T-helper 17 cell (primary cell): Measurements from ENCODE around the gene TNFRSF13B. TPM values are rescaled to one million over a fixed set of nuclear protein-coding genes. Genes with fewer than 3 reads are reported as not detected.

Experiments used
- ATAC-seq: fragments of 150-1000 bp; cut with Tn5 transposase; 2 replicates; pipeline ENCODE4 v1.10.0; 2021; ENCODE audit warnings: mild to moderate bottlenecking, moderate library complexity
- DNase-seq, 3 donors: peaks; one replicate each; pipeline versions ENCODE4 v3.0.0 to v3.0.0-alpha.2; 2020 to 2021
- H3K9me3 ChIP-seq: one replicate; pipeline ENCODE4 v1.7.0; 2013; ENCODE audit warnings: low read length, mild to moderate bottlenecking; ENCODE audit not compliant: control insufficient read depth, poor library complexity, severe bottlenecking
- H3K27ac Mint-ChIP-seq: one replicate; pipeline ENCODE4 v1.8.0; 2022; ENCODE audit warnings: mild to moderate bottlenecking, moderate library complexity, mixed read lengths
- H3K27me3 Mint-ChIP-seq: one replicate; pipeline ENCODE4 v1.8.0; 2022; ENCODE audit warnings: mixed read lengths
- H3K36me3 Mint-ChIP-seq: one replicate; pipeline ENCODE4 v1.8.0; 2022; ENCODE audit warnings: low read depth, mixed read lengths
- H3K4me1 Mint-ChIP-seq: one replicate; pipeline ENCODE4 v1.8.0; 2022; ENCODE audit warnings: mild to moderate bottlenecking, mixed read lengths
- H3K4me3 Mint-ChIP-seq: one replicate; pipeline ENCODE4 v1.8.0; 2022; ENCODE audit warnings: mild to moderate bottlenecking, moderate library complexity, mixed read lengths
- total RNA-seq, 4 donors: library from RNA in 2 of 4; stranded (reverse) in 2 of 4; gene quantifications; one replicate each; pipeline ENCODE4 v1.2.3 and lab custom pipeline; 2022 to 2026

The TNFRSF13B gene
- total RNA-seq, 2 donors from 2014 or later, result 1.1 TPM; not detected in 1

DNA sequence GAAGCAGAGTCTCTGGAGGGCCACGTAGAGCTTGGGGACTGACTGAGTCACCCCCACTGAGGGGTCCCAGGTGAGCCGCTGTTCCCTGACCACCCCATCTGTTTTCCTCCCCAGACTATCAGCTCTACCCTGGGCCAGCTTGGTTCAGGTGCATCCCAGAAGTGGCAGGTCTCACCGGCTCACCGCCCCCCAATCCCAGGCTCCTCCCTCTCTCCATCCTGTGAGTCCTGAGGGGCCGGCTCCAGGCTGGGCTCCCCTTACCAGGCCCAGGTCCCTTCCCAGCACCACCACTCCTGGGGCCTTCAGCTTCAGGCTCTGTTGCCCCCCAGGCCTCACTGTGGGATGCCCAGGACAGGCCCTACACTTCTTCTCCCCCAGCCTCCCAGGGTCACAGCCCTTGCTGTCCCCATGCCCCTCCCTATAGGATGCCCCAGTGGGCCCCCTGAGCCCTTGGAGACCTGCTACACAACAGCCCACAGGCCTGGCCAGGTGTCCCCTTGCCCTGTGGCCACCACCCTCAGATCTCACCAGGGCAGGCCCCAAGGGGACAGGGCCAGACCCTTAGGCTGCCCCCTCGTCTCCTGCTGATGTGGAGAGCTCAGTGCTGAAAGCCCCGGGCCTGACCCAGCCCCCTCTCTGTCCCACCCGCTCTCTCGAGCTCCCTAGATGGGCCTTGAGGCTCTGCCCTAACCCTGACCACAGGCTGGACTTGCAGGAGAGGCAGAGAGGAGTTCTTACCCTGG, 40.4 kb downstream of the TNFRSF13B start:
- Mint-ChIP-seq H3K27ac (no peak overlapping the region), H3K27me3 (peaks cover 6% of the 10 kb centered on the region), H3K4me3 (no peak overlapping the region), H3K4me1 (no peaks in the 10 kb centered on the region), H3K36me3 (no peaks in the 10 kb centered on the region)
- no peaks in the 10 kb centered on the region for H3K9me3 ChIP-seq
- no peak for DNase-seq
- no peak for ATAC-seq

DNA sequence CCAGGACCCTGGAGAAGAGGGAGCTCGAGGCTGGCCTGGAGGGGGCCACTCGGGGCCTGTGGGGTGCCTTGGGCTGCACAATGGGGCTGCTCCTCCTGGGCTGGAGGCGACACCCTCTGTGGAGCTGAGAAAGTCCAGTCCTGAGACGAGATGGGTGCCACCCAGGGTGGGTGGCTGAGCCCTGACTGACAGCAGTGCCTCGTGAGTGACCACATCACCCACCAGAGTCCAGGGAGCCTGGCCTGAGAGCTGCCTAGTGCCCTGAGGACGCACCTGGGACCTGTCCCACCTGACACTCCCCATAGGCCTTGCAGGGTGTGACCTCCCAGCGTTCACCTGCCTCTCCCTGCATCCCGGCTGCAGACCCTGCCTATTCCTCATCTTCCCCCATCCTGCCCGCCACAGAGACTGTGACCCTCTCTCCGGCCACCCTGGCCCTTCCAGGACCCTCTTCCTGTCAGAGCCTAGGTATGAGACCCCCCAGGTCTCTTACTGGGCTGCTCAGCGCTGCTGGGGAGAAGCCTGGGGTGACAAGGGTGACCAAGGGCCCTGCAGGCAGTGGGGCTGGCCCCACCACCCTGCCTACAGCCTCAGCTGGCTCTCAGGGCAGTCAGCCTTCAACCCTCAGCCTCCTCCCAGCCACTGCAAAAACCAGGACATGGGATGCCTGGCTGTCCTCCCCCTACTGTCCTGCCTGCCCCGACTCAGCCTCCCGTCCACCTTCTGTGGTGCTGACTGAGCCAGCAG, 41.2 kb downstream of the TNFRSF13B start:
- no peaks in the 10 kb centered on the region for H3K4me1 Mint-ChIP-seq
- no peak for DNase-seq
- H3K36me3 Mint-ChIP-seq, result no peaks in the 10 kb centered on the region
- H3K27ac Mint-ChIP-seq, result no peak overlapping the region
- H3K4me3 Mint-ChIP-seq, result no peak overlapping the region
- no peak for ATAC-seq
- H3K9me3 ChIP-seq, result no peaks in the 10 kb centered on the region
- peaks cover 6% of the 10 kb centered on the region for H3K27me3 Mint-ChIP-seq

DNA sequence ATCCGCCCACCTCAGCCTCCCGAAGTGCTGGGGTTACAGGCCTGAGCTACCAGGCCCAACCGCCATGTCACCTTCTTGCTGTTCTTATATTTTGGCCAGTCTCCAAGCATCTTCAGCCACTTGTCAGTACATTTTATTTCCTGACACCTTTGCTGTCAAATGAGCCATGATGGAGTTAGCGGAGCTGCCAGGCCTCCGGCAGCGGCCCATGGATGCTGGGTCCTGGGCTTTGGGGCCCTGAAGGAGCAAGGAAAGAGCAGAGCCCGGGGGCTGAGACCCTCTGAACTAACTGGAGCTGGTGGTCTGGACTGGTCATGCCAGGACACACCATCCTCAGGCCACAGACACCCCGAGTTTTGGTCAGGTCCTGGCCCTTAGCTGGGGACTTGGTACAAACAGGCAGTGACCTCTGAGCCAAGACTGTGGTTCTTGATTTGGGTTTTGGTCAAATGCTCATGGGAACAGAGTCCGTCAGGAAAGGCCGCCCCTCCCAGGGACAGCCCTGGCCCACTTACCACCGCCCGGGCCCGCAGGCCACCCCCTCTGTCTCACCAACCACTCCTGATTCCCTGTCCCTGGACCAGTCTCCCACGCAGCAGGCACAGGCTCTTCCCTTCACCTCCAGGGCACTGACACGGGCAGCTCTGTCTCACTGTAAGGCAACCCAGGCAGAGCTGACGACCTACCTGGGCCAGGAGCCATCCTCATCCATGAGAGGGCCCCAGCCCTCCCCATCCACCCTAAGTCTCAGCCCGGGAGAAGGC, 42.0 kb downstream of the TNFRSF13B start:
- ATAC-seq (no peak), DNase-seq (no peak)
- no peak overlapping the region for H3K27ac Mint-ChIP-seq
- no peaks in the 10 kb centered on the region for H3K9me3 ChIP-seq
- peaks cover 6% of the 10 kb centered on the region for H3K27me3 Mint-ChIP-seq
- H3K36me3 Mint-ChIP-seq, result no peaks in the 10 kb centered on the region
- H3K4me1 Mint-ChIP-seq, result no peaks in the 10 kb centered on the region
- no peak overlapping the region for H3K4me3 Mint-ChIP-seq

DNA sequence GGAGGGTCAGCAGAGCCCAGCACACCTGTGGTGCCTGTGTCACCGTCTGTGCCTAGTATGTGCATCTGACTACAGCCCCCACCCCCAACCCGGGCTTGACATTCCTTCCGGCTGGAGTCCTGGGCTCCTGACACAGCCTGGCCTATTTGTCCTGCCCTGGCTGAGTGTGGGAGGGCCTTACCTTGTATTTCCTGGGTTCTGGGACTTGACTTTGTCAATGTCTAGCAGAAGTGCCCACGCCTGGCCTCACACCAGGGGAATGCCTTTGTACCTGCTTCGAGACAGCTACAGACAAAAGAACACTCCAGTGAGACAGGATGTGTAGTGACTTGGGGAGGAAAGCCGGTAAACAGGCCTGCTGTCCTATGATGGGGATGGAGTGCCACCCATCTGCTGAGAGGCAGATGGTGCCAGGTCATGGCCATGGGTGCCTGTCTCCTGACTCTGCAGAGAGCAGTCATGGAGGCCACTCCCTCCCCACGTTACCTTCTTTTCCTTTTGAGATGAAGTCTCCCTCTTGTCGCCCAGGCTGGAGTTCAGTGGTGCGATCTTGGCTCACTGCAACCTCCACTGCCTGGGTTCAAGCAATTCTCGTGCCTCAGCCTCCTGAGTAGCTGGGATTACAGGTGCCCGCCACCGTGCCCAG, 42.8 kb downstream of the TNFRSF13B start:
- no peak for DNase-seq
- Mint-ChIP-seq H3K27ac (no peak overlapping the region), H3K4me3 (no peak overlapping the region), H3K36me3 (no peaks in the 10 kb centered on the region), H3K27me3 (peaks cover 6% of the 10 kb centered on the region), H3K4me1 (no peaks in the 10 kb centered on the region)
- ATAC-seq, result no peak
- H3K9me3 ChIP-seq, result no peaks in the 10 kb centered on the region

DNA sequence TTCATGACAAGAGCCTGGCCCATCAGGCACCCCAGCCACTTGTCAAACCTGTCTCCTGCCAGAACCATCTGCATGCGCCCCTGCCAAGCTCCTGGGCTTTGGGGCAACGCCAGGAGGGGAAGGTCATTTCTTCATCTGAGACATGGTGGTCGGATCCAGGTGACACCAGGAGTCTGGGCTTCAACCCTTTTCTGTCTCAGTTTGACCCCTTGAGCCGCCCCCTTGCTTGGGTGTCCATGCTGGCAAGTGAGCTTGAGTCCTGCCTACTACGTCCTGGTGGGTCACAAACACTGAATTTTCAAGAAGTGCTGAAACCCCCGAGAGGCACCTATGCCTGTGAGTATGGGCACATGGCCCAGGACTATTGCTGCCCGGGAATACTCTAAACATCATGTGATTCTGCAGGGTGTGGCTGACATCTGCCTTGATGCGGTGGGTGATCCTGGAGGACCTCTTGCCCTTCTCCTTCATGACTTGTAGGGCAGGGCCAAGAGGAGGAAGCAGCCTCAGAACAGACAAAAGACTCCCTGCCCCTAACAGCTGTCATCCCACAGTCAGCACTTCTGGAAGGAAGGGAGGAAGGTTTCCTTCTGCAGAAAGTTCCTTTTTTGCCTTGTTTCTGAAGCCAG, 43.4 kb downstream of the TNFRSF13B start:
- DNase-seq, result no peak
- H3K27ac Mint-ChIP-seq, result no peak overlapping the region
- peaks cover 6% of the 10 kb centered on the region for H3K27me3 Mint-ChIP-seq
- H3K4me1 Mint-ChIP-seq, result no peaks in the 10 kb centered on the region
- no peak overlapping the region for H3K4me3 Mint-ChIP-seq
- ATAC-seq, result no peak
- no peaks in the 10 kb centered on the region for H3K9me3 ChIP-seq
- no peaks in the 10 kb centered on the region for H3K36me3 Mint-ChIP-seq

DNA sequence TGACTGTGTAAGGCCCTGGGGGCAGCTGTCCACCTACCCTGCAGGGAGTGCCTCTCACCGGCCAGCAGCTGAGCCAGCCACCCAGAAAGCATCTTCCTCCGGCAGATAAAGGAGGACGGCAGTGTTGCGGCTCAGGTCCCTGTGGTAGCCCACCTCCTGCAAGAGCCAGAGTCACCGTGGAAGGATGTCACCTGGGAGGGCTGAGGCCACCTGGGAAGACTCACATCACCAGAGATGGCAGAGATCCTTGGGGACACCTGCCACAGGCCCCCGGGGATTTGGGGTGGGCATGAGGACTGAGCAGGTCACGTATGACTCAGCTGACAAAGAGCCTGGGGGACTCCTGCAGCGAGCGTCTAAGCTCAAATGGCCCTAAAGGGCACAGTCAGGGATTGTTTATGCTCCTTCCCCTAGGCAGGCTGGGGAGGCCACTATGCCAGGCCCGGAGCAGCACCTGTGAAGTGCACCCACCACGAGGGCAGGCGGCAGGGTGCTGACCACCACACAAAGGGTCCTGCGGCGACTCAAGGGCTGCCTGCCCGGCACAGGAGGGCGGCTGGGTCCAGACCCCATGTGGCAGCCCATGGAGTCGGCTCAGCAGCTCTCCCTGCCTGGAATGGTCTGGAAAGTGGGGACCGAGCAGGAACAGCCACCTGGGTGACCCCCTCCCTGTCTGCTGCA, 44.1 kb downstream of the TNFRSF13B start:
- ATAC-seq (no peak), DNase-seq (no peak)
- H3K9me3 ChIP-seq, result no peaks in the 10 kb centered on the region
- peaks cover 6% of the 10 kb centered on the region for H3K27me3 Mint-ChIP-seq
- H3K36me3 Mint-ChIP-seq, result no peaks in the 10 kb centered on the region
- H3K4me1 Mint-ChIP-seq, result no peaks in the 10 kb centered on the region
- H3K4me3 Mint-ChIP-seq, result no peak overlapping the region
- no peak overlapping the region for H3K27ac Mint-ChIP-seq

DNA sequence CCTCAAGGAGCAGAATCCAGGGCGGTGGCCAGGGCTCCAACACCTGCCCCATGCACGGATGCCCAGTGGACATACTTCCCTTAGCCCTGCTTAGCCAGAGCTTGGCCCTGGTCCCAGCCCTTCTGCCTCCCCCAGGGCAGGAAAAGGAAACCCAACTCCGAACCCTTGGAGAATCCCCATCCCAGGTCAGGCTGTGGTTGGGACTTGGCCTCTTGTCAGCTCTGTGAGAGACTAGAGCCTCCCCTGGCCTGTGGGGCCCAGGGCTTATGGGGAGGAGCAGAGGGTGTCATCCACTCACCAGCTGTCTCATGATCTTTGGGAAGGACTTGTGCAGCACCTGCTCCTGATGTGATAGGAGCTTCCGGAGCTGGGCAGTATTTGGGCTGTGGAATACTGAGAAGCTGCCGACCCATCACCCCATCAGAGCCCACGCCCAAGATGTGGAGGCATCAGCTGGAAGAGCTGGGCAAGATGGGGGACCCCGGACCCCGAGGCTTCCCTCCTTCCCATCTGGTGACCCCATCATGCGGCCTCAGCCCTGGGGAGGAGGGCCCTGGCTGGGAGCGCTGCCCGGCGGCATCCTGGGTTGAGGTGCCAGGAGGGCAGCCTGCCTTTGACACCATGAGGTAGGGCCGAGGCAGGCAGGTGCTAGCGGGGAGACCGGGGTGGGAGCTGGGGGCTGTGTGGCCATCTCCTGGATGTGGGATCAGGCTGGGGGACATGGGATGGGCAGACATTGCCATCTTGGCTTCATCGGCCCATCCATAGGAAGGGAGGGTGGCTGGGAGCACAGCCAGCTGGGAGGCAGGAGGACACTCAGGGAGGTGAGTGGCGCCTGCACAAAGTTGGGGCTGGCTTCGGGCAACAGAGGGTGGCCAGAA, 45.1 kb downstream of the TNFRSF13B start:
- Mint-ChIP-seq H3K36me3 (no peaks in the 10 kb centered on the region), H3K4me1 (no peaks in the 10 kb centered on the region), H3K27me3 (no peaks in the 10 kb centered on the region), H3K27ac (no peak overlapping the region), H3K4me3 (no peak overlapping the region)
- DNase-seq, result no peak
- no peak for ATAC-seq
- H3K9me3 ChIP-seq, result no peaks in the 10 kb centered on the region

DNA sequence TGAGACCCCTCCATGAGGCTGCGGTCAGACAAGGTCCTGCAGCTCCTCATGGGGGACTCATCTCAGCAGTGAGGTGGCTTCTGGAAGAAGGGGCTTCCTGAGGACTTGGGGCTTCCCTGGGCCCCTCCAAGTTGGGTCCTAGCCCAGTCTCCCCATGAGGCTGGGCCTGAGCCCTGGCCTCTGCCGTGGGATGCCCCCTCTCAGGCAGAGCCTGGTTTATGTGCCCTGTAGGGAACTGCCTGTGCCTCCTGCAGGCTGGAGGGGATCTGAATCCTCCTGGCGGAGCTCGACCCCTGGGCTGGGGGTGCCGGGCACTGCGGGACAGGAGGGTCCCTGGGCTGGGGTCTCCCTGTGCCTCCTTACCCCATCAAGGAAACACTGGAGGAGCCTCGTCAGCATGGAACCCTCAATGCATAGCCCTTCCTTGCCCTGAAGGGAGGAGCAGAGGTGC, 45.8 kb downstream of the TNFRSF13B start:
- no peaks in the 10 kb centered on the region for H3K9me3 ChIP-seq
- no peaks in the 10 kb centered on the region for H3K36me3 Mint-ChIP-seq
- no peak overlapping the region for H3K4me3 Mint-ChIP-seq
- DNase-seq (no peak), ATAC-seq (no peak)
- H3K4me1 Mint-ChIP-seq, result no peaks in the 10 kb centered on the region
- H3K27ac Mint-ChIP-seq, result no peak overlapping the region
- H3K27me3 Mint-ChIP-seq, result no peaks in the 10 kb centered on the region

DNA sequence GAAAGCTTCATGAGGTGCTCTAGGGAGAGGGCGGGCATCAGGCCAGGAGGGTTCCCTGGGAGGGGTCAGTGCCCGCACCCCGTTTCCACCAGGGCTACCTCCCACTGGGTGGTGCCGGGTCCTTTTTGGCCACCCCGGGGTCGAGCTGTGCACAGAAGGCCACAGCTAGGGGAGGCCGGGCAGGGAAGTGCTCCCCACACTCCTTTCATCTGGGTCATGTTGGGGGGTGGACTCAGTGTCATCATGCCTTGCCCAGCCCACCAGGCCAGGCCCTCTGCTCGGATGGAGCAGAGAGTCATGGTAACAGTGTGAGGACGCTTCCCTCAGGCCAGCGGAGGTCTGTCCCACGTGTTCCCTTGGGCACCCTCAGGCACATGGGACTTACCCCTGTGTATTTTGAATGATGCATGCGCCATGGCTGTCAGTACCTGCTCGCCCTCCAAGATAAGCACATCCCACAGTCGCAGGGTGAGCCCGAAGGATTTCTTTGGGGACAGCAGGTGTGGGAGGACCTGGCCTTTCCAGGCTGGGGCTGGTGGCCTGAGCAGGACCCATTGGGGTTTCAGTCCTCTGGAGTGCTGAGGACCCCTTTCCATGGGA, 46.4 kb downstream of the TNFRSF13B start:
- no peak overlapping the region for H3K4me3 Mint-ChIP-seq
- H3K4me1 Mint-ChIP-seq, result no peaks in the 10 kb centered on the region
- no peak for ATAC-seq
- H3K27me3 Mint-ChIP-seq, result no peaks in the 10 kb centered on the region
- DNase-seq, result no peak
- H3K9me3 ChIP-seq, result no peaks in the 10 kb centered on the region
- H3K27ac Mint-ChIP-seq, result no peak overlapping the region
- H3K36me3 Mint-ChIP-seq, result no peaks in the 10 kb centered on the region

DNA sequence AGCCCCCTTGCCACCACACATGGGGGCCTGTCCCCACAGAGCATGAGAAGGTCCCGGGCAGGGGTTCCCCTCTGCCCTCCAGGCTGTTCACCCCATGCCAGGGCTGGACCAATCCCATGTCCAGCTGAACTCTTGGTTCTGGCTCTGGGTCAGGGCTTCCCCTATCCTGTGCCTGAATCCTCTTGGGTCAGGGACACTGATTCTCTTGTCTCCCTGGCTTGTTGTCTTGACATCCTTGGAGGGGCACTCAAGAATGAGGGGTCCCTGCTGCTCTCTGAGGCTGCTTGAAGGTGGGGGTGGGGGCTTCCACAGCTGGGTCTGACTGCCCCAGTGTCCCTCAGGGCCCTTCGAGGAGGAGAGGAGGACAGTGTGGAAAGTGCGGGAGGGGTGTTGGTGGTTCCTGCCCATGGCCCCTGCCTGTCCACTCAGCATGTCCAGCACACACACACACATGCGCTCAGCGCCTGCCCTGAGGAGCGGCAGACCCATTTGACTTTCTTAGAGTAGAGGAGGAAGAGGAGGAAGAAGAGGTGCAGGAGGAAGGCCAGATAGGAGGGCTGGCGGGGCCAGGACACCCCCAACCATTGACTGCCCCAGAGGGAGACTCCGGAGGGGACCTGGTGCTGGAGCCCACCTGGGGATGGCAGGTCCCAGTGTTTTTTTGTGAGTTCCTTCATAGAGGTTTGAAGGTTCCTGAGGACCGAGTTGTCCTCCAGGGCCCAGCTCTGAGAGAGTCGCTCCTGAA, 47.0 kb downstream of the TNFRSF13B start:
- Mint-ChIP-seq H3K27ac (no peak overlapping the region), H3K27me3 (no peaks in the 10 kb centered on the region), H3K36me3 (no peaks in the 10 kb centered on the region), H3K4me3 (no peak overlapping the region), H3K4me1 (no peaks in the 10 kb centered on the region)
- DNase-seq (no peak), ATAC-seq (no peak)
- no peaks in the 10 kb centered on the region for H3K9me3 ChIP-seq
